GM12892 (cell line): Measurements from ENCODE around the gene TPPP3. TPM values are rescaled to one million over a fixed set of nuclear protein-coding genes. Genes with fewer than 3 reads are reported as not detected.

Experiments
- DNase-seq: peaks from one replicate; pipeline ENCODE4 v3.0.0; 2011; ENCODE audit not compliant: insufficient read length
- FAIRE-seq: peaks from 2 replicates; lab custom pipeline; 2011; peaks lifted over from hg19 to GRCh38; lab: Jason Lieb, UNC
- POLR2A ChIP-seq: IDR thresholded peaks from 2 replicates; pipeline ENCODE4 v1.6.1; 2011; ENCODE audit warnings: low read depth, low read length, control low read depth
- POLR2AphosphoS5 ChIP-seq: IDR thresholded peaks from 2 replicates; pipeline ENCODE4 v1.6.1; 2011; ENCODE audit warnings: low read depth, low read length, control low read depth
- TAF1 ChIP-seq: IDR thresholded peaks from 2 replicates; pipeline ENCODE4 v1.6.1; 2011; ENCODE audit warnings: low read depth, mild to moderate bottlenecking, control low read depth, low read length, borderline replicate concordance
- polyA plus RNA-seq: library from polyadenylated mRNA; unstranded; fragments of >200 nt; gene quantifications from one replicate; pipeline ENCODE4 v1.2.1, GENCODE V29; 2012; ENCODE audit warnings: missing spikeins, inconsistent platforms; ENCODE audit not compliant: missing spikeins

Gene TPPP3
- polyA plus RNA-seq = not detected

DNA sequence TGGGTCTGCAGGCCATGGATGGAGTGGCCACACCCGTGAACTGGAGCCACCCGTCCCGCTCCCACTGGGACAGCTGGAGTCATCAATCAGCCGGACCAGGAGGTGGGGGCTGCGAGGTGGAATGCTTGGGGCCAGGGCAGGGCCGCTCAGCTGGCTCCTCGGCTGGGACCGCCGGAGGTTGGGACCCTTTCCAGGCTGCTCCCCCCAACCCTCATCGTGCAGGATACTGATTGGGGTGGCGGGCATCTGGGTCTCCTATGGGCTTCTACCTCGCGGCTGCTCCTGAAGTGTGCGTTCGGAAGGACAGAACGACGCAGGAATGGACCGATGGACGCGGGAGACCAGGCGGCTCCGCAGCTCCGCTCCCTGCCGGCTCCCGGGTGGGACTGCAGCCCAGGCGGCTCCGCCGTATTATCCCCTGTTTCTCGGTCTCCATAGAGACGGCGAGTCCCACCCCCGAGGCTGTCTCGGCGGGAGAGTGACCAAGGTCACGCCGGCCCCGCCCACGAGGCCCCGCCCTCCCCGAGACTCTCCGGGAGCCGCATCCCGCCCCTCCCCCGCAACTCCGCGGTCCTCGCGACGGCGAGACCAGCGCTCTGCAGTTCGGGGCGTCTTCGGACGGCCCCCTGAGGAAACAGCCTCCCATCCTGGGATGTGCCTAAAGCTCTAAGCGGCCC is at the start of gene TPPP3:
TPPP3 (minus strand) TSS at position 388 of the 677 bp plus-strand sequence. CDS start 2,387 bp downstream, outside the sequence.
- DNase-seq (no peak), FAIRE-seq (no peak)
- TF ChIP-seq TAF1 (no peak), POLR2AphosphoS5 (no peak), POLR2A (no peak)

DNA sequence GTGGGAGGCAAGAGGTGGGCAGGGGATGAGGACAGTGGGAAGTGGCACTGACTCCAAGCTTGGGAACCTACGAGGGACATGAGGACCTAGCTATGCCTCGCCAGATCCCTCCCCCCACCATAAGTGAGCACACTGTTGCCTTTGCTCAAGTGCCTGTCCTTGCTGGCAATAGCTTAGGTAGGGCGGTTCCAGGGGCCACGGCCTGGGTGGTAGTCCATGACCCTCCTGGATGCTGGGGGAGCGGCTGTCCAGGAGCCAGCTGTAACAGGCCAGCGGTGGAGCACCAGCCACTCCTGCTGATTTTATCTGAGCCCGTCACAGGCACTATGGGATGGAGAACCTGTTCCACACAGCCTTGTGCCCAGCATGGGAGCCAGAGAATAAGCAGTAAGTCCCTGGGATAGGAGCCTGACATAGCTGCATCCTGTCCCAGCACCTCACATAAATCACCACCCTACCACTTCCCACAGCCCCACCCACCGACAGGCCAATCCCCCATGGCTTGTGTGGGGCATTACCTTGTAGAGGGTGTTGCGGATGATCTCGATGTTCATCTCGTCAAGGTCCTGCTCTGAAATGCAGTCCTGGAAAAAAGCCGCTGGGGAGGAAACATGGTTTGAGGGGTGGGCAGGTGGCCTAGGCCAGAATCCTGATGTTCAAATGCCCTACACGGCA is 49.4 kb upstream of the TPPP3 start:
- TF ChIP-seq TAF1 (no peak), POLR2A (no peak), POLR2AphosphoS5 (no peak)
- FAIRE-seq (no peak), DNase-seq (no peak)

DNA sequence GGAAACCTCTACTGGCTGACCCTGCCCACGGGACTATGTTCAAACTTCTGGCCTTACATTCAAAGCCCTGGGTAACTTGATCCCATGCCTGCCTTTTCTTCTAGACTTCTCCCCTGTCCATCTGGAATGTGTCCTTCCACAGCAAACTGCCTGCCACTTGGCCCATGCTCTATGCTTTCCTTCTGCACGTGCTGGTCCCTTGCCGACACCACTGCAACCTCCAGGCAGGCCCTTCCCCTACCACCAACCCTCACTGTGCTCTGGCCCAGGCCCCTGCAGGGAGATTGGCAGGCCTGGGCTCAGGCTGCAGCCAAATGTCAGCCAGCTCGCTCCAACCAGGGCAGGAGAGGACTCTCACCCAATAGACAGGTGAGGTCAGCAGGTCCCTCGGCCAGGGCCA is 48.6 kb upstream of the TPPP3 start:
- TF ChIP-seq TAF1 = no peak
- TF ChIP-seq POLR2A = no peak
- TF ChIP-seq POLR2AphosphoS5 = no peak
- DNase-seq (no peak), FAIRE-seq (no peak)

DNA sequence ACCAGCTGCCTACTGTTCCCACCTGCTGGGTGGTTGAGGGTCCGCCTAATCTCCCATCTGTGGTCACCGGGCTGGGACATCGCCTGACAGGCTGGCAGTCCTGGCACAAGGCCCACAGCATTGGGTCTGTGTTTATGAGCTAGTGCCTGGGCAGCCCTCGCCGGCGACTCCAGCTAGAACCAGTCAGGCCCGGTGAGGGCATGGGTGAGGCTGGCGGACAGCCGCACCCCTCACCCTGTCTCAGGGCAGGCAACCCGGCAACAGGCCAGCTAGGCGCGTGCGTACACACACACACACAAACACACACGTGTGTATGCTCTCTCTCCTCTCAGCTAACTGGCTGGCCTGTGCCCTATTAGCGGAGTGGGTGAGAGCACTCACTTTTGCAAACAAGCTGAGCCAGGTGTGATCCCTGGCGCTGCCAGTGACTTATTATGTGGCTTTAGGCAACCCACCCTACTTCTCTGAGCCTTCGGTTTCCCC is 48.0 kb upstream of the TPPP3 start:
- DNase-seq (no peak), FAIRE-seq (no peak)
- TF ChIP-seq POLR2AphosphoS5 (no peak), POLR2A (no peak), TAF1 (no peak)

DNA sequence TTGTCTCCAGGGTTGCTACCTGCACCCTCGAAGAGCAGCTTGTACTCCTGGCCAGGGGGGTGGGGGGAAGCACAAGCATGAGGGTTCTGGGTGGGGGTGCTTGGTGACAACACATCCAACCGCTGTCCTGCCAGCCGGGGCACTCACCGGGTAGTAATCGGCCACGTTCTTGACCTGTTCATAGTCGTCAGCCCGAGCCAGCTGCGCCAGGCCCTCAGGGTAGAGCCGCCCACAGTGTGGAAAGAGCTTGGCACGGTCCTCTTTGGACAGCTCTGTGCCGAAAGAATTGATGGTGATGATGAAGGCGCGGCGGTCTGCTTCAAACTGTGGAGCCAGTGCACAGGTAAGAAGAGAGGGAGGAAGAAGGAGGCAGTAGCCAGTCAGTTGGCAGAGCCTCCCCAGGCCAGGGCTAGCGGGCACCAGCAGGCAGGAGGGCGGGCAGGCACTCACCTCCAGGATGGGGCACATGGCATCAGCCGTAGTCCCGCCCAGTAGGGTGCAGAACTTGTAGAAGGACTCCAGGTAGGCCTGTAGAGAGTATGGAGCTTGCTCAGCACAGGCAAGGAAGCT is 45.6 kb upstream of the TPPP3 start:
- TF ChIP-seq TAF1 (no peak), POLR2AphosphoS5 (no peak), POLR2A (no peak)
- FAIRE-seq = no peak

DNA sequence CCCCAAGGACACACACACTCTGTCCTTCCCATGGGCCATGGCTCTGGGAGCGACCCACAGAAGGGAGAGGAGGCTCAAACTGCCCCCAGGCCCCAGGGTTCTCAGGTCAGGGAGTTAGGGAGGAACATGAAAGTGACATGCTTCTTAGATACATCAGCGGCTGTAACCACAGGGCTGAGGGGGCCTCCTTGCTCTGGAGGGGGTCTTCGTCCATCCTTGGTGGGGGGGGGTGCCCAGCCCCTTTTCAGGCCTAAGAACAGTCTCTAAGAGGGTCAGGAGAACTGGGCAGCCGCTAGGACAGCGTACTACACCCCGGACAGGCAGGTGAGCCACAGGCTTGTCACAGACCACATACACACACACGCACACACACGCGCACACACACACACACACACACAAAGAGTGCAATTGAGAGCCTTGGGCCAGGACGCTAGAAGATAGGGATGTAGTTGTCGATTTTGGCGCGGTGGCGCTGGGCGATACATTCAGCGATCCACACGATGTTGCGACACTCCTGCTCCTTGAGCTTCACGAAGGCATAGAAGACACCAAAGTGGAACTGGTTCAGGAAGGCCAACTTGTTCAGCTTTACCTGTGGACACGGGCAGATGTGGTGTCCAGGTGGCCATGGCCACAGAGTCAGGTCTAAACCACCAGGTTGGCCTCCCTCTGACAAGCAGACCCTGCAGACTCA is 44.9 kb upstream of the TPPP3 start:
- FAIRE-seq (no peak), DNase-seq (no peak)
- no peak for TF ChIP-seq TAF1
- TF ChIP-seq POLR2AphosphoS5 = no peak
- TF ChIP-seq POLR2A = no peak

More for the DNA sequence above, 45.6 kb upstream of the TPPP3 start:
- no peak for DNase-seq

DNA sequence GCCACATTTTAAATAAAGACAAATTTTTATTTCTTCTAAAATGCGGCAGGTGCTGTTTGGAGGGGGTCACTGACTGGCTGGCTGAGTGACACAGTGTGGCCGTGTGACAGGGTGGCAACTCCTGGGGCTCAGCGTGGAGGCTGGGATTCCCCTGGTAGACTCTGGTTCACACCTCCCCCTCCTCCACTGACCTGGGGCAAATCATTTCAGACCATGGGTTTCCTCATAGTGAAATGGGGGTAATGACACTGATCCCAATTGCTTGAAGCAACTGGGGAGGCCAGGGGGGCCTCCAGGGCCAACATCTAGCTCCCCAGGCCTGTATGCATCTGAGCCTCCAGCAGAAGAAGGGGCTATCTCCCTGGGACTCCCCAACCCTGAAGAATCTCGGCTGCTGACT is 44.2 kb upstream of the TPPP3 start:
- DNase-seq (no peak), FAIRE-seq (no peak)
- TF ChIP-seq POLR2AphosphoS5 (no peak), POLR2A (no peak), TAF1 (no peak)

DNA sequence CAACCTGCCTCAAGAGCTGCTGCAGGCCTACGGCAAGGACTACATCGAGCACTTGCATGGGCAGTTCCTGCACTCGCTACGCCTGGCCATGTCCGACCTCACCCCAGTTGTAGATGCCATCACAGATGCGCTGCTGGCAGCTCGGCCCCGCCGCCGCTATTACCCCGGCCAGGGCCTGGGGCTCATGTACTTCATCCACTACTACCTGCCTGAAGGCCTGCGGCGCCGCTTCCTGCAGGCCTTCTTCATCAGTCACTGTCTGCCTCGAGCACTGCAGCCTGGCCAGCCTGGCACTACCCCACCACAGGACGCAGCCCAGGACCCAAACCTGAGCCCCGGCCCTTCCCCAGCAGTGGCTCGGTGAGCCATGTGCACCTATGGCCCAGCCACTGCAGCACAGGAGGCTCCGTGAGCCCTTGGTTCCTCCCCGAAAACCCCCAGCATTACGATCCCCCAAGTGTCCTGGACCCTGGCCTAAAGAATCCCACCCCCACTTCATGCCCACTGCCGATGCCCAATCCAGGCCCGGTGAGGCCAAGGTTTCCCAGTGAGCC is 43.4 kb upstream of the TPPP3 start:
- DNase-seq (no peak), FAIRE-seq (no peak)
- TF ChIP-seq POLR2AphosphoS5 (no peak), POLR2A (no peak), TAF1 (no peak)

DNA sequence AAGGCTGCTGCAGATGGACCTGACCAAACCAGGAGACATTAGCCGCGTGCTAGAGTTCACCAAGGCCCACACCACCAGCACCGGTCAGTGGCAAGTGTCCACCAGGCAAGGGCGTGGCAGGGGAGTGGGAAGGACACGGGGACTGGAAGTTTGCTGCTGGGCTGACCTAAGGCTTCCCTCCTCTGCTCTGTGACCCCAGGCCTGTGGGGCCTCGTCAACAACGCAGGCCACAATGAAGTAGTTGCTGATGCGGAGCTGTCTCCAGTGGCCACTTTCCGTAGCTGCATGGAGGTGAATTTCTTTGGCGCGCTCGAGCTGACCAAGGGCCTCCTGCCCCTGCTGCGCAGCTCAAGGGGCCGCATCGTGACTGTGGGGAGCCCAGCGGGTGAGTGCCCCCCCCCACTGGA is 42.5 kb upstream of the TPPP3 start:
- DNase-seq = no peak
- TF ChIP-seq POLR2AphosphoS5 = no peak
- TF ChIP-seq TAF1 = no peak
- TF ChIP-seq POLR2A = no peak
- no peak for FAIRE-seq

DNA sequence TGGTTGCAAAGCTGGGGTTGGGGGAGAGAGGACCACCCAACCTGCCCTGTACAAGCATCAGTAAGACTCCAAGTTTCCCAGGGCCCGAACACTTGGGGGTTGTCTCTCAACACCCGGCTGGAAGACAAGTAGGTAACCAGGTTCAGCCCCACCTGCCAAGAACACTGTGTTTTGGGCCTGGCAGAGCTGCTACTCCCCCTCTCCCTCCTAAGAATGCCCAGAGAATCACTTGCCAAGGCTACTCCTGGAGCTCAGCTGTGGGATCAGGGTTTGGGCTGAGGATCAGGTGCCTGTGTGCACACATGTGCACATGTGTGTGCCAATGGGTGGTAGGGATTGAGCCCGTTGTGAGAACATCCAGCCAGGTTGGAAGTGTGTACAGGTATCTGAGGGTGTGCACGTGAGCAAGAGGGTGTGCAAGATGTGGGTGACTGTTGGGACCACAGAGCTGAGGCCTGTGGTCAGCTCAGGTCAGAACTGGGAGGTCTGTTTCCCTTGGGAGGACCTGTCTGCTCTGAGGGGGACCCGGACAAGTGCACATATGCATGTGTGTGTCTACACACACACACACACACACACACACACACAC is 39.9 kb upstream of the TPPP3 start:
- no peak for TF ChIP-seq POLR2AphosphoS5
- no peak for TF ChIP-seq POLR2A
- TF ChIP-seq TAF1 = no peak
- FAIRE-seq (no peak), DNase-seq (no peak)

DNA sequence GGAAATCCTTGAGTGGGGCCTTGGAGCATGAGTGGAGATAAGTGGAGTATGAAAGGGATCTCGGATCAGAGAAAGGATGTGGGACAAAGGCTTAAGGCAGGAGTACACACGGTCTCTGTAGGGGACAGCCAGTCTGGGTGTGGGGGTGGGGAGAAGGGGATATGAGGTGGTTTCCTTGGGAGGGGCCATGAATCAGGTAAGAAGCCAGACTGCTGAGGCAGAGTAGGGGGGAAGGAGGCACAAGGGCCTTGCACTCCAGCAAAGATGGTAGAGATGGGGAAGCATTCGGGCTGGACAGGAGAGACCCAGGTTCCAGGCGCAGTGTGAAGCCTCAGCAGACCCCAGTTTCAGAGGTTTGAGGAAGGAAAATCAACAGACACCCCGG is 39.2 kb upstream of the TPPP3 start:
- FAIRE-seq (no peak), DNase-seq (no peak)
- TF ChIP-seq TAF1 (no peak), POLR2AphosphoS5 (no peak), POLR2A (no peak)
